Ishikawa (cell line): ENCODE results near the gene ZNF532.

Experiments used
- TAF1 ChIP-seq: IDR thresholded peaks from 2 replicates; pipeline ENCODE4 v1.6.1; 2012; ENCODE audit warnings: low read depth, mild to moderate bottlenecking
- TEAD4 ChIP-seq: IDR thresholded peaks from 2 replicates; pipeline ENCODE4 v1.6.1; 2012
- TF ChIP-seq, protein P1 (sequence below): IDR thresholded peaks from 2 replicates; pipeline ENCODE4 v1.6.1; 2012

DNA sequence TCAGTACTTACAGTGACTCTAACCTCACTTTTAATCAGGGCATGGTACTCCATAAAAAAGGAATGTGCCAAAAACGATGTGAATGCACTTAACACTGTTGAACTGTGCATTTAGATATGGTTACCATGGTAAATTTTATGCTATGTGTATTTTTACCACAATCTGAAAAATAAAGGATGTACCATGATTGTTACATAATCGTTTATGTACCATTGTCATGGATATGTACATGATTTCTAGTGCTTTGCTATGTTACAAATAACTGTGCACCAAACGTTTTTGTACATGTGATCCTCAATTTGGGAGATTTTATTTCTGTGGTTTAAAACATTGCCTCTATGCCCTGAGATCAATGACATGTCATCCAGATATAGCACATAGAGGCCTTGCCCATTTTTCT, 21.8 kb downstream of the ZNF532 start:
- TF ChIP-seq, protein P1, sequence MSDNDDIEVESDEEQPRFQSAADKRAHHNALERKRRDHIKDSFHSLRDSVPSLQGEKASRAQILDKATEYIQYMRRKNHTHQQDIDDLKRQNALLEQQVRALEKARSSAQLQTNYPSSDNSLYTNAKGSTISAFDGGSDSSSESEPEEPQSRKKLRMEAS = no peak
- TF ChIP-seq TAF1 = no peak
- no peak for TF ChIP-seq TEAD4
